H9 (cell line): ENCODE data around the gene SMYD2. TPM values are rescaled to one million over a fixed set of nuclear protein-coding genes. Genes with fewer than 3 reads are reported as not detected.

ENCODE experiments used
- DNase-seq: peaks from one replicate; pipeline ENCODE4 v3.0.0-alpha.2; 2017
- H2AFZ ChIP-seq: one replicate; pipeline ENCODE4 v1.6.1; 2013; ENCODE audit warnings: mild to moderate bottlenecking, low read length, control low read depth, moderate library complexity
- H2AK5ac ChIP-seq: 2 replicates; pipeline ENCODE4 v1.6.1; 2013; ENCODE audit warnings: low read length, control low read depth, mixed read lengths; ENCODE audit not compliant: insufficient read length
- H2BK120ac ChIP-seq: one replicate; pipeline ENCODE4 v1.6.1; 2013; ENCODE audit warnings: low read depth, mild to moderate bottlenecking, low read length, control low read depth, inconsistent platforms; ENCODE audit not compliant: poor library complexity, severe bottlenecking
- H2BK12ac ChIP-seq: 2 replicates; pipeline ENCODE4 v1.6.1; 2013; ENCODE audit warnings: low read length, control low read depth, mixed read lengths, low read depth; ENCODE audit not compliant: insufficient read length
- H2BK15ac ChIP-seq: 2 replicates; pipeline ENCODE4 v1.6.1; 2013; ENCODE audit warnings: low read depth, low read length, control low read depth
- H2BK20ac ChIP-seq: one replicate; pipeline ENCODE4 v1.6.1; 2013; ENCODE audit warnings: low read depth, mild to moderate bottlenecking, low read length, control low read depth, inconsistent platforms; ENCODE audit not compliant: poor library complexity, severe bottlenecking
- H2BK5ac ChIP-seq: 2 replicates; pipeline ENCODE4 v1.6.1; 2013; ENCODE audit warnings: low read length, control low read depth, mixed read lengths; ENCODE audit not compliant: insufficient read length
- H3K14ac ChIP-seq: 2 replicates; pipeline ENCODE4 v1.6.1; 2013; ENCODE audit warnings: low read length, control low read depth; ENCODE audit not compliant: insufficient read depth
- H3K18ac ChIP-seq: 2 replicates; pipeline ENCODE4 v1.6.1; 2013; ENCODE audit warnings: low read depth, mild to moderate bottlenecking, mixed read lengths, low read length, control low read depth; ENCODE audit not compliant: insufficient read length
- H3K23ac ChIP-seq: 2 replicates; pipeline ENCODE4 v1.6.1; 2013; ENCODE audit warnings: low read length, control low read depth, mixed read lengths, low read depth; ENCODE audit not compliant: insufficient read length
- H3K23me2 ChIP-seq: 2 replicates; pipeline ENCODE4 v1.6.1; 2013; ENCODE audit warnings: low read depth, mild to moderate bottlenecking, mixed read lengths, low read length, control low read depth; ENCODE audit not compliant: insufficient read length, poor library complexity, severe bottlenecking
- H3K27ac ChIP-seq: 2 replicates; pipeline ENCODE4 v1.5.1; 2013; ENCODE audit warnings: low read length, control low read depth, mixed read lengths, low read depth; ENCODE audit not compliant: insufficient read length
- H3K27me3 ChIP-seq: 2 replicates; pipeline ENCODE4 v1.6.1; 2013; ENCODE audit warnings: low read length, control low read depth, inconsistent platforms; ENCODE audit not compliant: insufficient read depth
- H3K4ac ChIP-seq: 2 replicates; pipeline ENCODE4 v1.6.1; 2013; ENCODE audit warnings: low read depth, mild to moderate bottlenecking, control low read depth, inconsistent platforms, low read length, moderate library complexity
- H3K4me1 ChIP-seq: 2 replicates; pipeline ENCODE4 v1.6.1; 2013; ENCODE audit warnings: low read length, control low read depth, inconsistent platforms; ENCODE audit not compliant: insufficient read depth
- H3K4me2 ChIP-seq: 2 replicates; pipeline ENCODE4 v1.6.1; 2013; ENCODE audit warnings: low read length, control low read depth, mixed read lengths; ENCODE audit not compliant: insufficient read length, insufficient read depth
- H3K56ac ChIP-seq: 2 replicates; pipeline ENCODE4 v1.6.1; 2013; ENCODE audit warnings: low read depth, mild to moderate bottlenecking, mixed read lengths, low read length, control low read depth; ENCODE audit not compliant: insufficient read length
- H3K79me1 ChIP-seq: 2 replicates; pipeline ENCODE4 v1.6.1; 2013; ENCODE audit warnings: low read depth, mild to moderate bottlenecking, moderate library complexity, low read length, control low read depth, inconsistent platforms; ENCODE audit not compliant: insufficient read depth, poor library complexity, severe bottlenecking
- H3K79me2 ChIP-seq: 2 replicates; pipeline ENCODE4 v1.6.1; 2013; ENCODE audit warnings: low read length, control low read depth, inconsistent platforms; ENCODE audit not compliant: insufficient read depth
- H3K9ac ChIP-seq: 2 replicates; pipeline ENCODE4 v1.6.1; 2013; ENCODE audit warnings: low read length, control low read depth, mixed read lengths; ENCODE audit not compliant: insufficient read length; ENCODE audit errors: extremely low read depth
- H3K9me3 ChIP-seq: one replicate; pipeline ENCODE4 v1.6.1; 2013; ENCODE audit warnings: low read depth, low read length, inconsistent platforms; ENCODE audit not compliant: control insufficient read depth
- H3T11ph ChIP-seq: one replicate; pipeline ENCODE4 v1.6.1; 2013; ENCODE audit warnings: mild to moderate bottlenecking, low read length, control low read depth, inconsistent platforms
- H4K20me1 ChIP-seq: one replicate; pipeline ENCODE4 v1.6.1; 2013; ENCODE audit not compliant: control insufficient read depth, insufficient read length, insufficient read depth
- H4K5ac ChIP-seq: 2 replicates; pipeline ENCODE4 v1.6.1; 2013; ENCODE audit warnings: low read depth, mild to moderate bottlenecking, mixed read lengths, low read length, control low read depth; ENCODE audit not compliant: insufficient read length
- H4K8ac ChIP-seq: replicated peaks from 2 replicates; pipeline ENCODE4 v1.6.1; 2013; ENCODE audit warnings: low read length, control low read depth, mixed read lengths, low read depth; ENCODE audit not compliant: insufficient read length
- H4K91ac ChIP-seq: 2 replicates; pipeline ENCODE4 v1.6.1; 2013; ENCODE audit warnings: low read depth, mild to moderate bottlenecking, moderate library complexity, mixed read lengths, low read length, control low read depth; ENCODE audit not compliant: insufficient read length
- H3K27ac Mint-ChIP-seq, 3 experiments: 2 replicates in 2 of 3; 3 replicates in 1 of 3; pipeline ENCODE4 v1.8.0; 2020 to 2021; ENCODE audit warnings: mixed read lengths in 3 of 3, mild to moderate bottlenecking in 1 of 3, moderate library complexity in 1 of 3
- H3K27me3 Mint-ChIP-seq: 2 replicates; pipeline ENCODE4 v1.8.0; 2021; ENCODE audit warnings: low read depth, mild to moderate bottlenecking, moderate library complexity, mixed read lengths
- H3K36me3 Mint-ChIP-seq, 3 experiments: 2 replicates in 2 of 3; 3 replicates in 1 of 3; pipeline ENCODE4 v1.8.0; 2020 to 2021; ENCODE audit warnings: low read depth in 3 of 3, mixed read lengths in 3 of 3; ENCODE audit not compliant: insufficient read depth in 1 of 3
- H3K4me1 Mint-ChIP-seq, 2 experiments: 2 replicates each; pipeline ENCODE4 v1.8.0; 2020; ENCODE audit warnings: mixed read lengths in 2 of 2
- H3K4me3 Mint-ChIP-seq, 2 experiments: 2 replicates in 1 of 2; 3 replicates in 1 of 2; pipeline ENCODE4 v1.8.0; 2020 to 2021; ENCODE audit warnings: mild to moderate bottlenecking in 2 of 2, mixed read lengths in 2 of 2, moderate library complexity in 1 of 2
- H3K9me3 Mint-ChIP-seq, 2 experiments: 2 replicates in 1 of 2; 3 replicates in 1 of 2; pipeline ENCODE4 v1.8.0; 2020; ENCODE audit warnings: mild to moderate bottlenecking in 2 of 2, mixed read lengths in 2 of 2, moderate library complexity in 1 of 2
- WGBS: extraction: QIAGEN DNeasy Blood & Tissue Kit; methylation state at CpG from one replicate; pipeline ENCODE4 v1.1.7; 2013; ENCODE audit warnings: missing lambda C conversion rate, low lambda C conversion rate, mixed read lengths; ENCODE audit not compliant: insufficient read length; ENCODE audit errors: extremely low coverage; 5-methylcytosine and 5-hydroxymethylcytosine counted together
- long read RNA-seq: library from polyadenylated mRNA; unstranded; transcript quantifications from one replicate; pipeline ENCODE4 v2.0.0, GENCODE V29; 2020
- total RNA-seq: library from RNA; stranded (reverse); gene quantifications from 2 replicates; pipeline ENCODE4 v1.2.1, GENCODE V29; 2021
- TF ChIP-seq, protein P1 (sequence below): fragments of 200-600 bp; sonication (generic); conservative IDR thresholded peaks from 3 replicates; pipeline ENCODE4 v1.8.0; 2021; ENCODE audit warnings: antibody characterized with exemption, mild to moderate bottlenecking

SMYD2 gene, protein sequence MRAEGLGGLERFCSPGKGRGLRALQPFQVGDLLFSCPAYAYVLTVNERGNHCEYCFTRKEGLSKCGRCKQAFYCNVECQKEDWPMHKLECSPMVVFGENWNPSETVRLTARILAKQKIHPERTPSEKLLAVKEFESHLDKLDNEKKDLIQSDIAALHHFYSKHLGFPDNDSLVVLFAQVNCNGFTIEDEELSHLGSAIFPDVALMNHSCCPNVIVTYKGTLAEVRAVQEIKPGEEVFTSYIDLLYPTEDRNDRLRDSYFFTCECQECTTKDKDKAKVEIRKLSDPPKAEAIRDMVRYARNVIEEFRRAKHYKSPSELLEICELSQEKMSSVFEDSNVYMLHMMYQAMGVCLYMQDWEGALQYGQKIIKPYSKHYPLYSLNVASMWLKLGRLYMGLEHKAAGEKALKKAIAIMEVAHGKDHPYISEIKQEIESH
- total RNA-seq = 8.6 and 10.9 TPM in 2 replicates
- long read RNA-seq, transcript SMYD2-201 (12 exons, 1,671 nt) = major isoform, 46 of 53 reads
- long read RNA-seq, partial matches to known transcripts = 2 of 53 reads
- long read RNA-seq, other reads (novel, unspliced or antisense) = 5 of 53 reads

DNA sequence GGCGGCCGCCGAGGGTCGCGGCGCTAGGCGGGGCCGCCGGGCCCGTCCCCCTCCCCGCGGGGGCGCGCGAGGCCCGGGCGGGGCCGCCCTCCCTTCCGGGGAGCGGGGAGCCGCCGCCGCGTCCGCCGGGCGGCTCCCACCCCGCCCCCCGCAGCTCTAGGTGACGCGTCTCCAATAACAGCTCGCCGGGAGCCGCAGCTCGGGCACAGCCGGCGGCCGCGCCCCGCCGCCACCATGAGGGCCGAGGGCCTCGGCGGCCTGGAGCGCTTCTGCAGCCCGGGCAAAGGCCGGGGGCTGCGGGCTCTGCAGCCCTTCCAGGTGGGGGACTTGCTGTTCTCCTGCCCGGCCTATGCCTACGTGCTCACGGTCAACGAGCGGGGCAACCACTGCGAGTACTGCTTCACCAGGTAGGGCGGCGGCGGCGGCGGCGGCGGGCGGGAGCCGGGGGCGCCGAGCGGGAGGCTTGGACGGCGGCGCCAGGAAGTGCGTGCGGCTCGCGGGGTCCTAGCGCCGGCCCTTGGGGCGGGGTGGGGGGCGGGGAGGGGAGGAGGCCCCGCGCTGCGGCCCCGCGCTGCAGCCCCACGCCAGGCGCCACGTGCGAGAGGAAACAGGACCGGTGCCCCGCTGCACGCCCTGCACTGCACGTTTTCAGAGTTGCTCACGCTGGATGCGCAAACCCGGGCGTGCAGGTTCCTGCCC lies at the start of gene SMYD2:
Gene SMYD2, plus strand, starts transcription at position 139 of the 699 bp plus-strand sequence. Its CDS starts 96 bp downstream, at position 235.
- no peak within 1 kb of the TSS for H3K4ac ChIP-seq
- no peak within 1 kb of the TSS for H3K23ac ChIP-seq
- Mint-ChIP-seq H3K36me3 (peaks cover 0 to 3% (median 0%) of the 10 kb centered on the region in 3 experiments; a peak in 1 of 7 replicates), H3K4me3 (peak within 1 kb of the TSS; percentile 78 to 83), H3K27ac (peak within 1 kb of the TSS in 2 of 3 experiments; percentile 39 to 85; a peak in 2 of 7 replicates), H3K4me1 (peaks cover 15 to 37% of the 10 kb centered on the region in 2 experiments), H3K9me3 (peaks cover 0 to 3% of the 10 kb centered on the region in 2 experiments; a peak in 2 of 5 replicates), H3K27me3 (peaks cover 73% of the 10 kb centered on the region)
- H3K4me2 ChIP-seq = peak within 1 kb of the TSS; percentile 81
- H3K9me3 ChIP-seq = no peaks in the 10 kb centered on the region
- H3K4me1 ChIP-seq = peaks cover 7% of the 10 kb centered on the region; the same call in 1 of the 2 replicates
- H3K14ac ChIP-seq = peak within 1 kb of the TSS; percentile 74
- no peaks in the 10 kb centered on the region for H3K79me2 ChIP-seq
- H3K27ac ChIP-seq = no peak within 1 kb of the TSS
- no peak within 1 kb of the TSS for H2BK20ac ChIP-seq
- H4K5ac ChIP-seq = no peak within 1 kb of the TSS
- H4K91ac ChIP-seq = no peak within 1 kb of the TSS
- H3K56ac ChIP-seq = no peak within 1 kb of the TSS
- H2BK15ac ChIP-seq = no peak within 1 kb of the TSS
- WGBS = no CpG with 5 or more reads among the region's 94 CpGs
- H2BK12ac ChIP-seq = no peak within 1 kb of the TSS
- no peak within 1 kb of the TSS for H2AFZ ChIP-seq
- peaks cover 22% of the 10 kb centered on the region; the same call in 1 of the 2 replicates for H3K27me3 ChIP-seq
- H3K9ac ChIP-seq = peak within 1 kb of the TSS; percentile 62
- no peak within 1 kb of the TSS for H2BK120ac ChIP-seq
- H4K20me1 ChIP-seq = no peaks in the 10 kb centered on the region
- TF ChIP-seq, protein P1, sequence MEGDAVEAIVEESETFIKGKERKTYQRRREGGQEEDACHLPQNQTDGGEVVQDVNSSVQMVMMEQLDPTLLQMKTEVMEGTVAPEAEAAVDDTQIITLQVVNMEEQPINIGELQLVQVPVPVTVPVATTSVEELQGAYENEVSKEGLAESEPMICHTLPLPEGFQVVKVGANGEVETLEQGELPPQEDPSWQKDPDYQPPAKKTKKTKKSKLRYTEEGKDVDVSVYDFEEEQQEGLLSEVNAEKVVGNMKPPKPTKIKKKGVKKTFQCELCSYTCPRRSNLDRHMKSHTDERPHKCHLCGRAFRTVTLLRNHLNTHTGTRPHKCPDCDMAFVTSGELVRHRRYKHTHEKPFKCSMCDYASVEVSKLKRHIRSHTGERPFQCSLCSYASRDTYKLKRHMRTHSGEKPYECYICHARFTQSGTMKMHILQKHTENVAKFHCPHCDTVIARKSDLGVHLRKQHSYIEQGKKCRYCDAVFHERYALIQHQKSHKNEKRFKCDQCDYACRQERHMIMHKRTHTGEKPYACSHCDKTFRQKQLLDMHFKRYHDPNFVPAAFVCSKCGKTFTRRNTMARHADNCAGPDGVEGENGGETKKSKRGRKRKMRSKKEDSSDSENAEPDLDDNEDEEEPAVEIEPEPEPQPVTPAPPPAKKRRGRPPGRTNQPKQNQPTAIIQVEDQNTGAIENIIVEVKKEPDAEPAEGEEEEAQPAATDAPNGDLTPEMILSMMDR = no peak
- H3K18ac ChIP-seq = peak within 1 kb of the TSS; percentile 16
- peaks cover 12% of the 10 kb centered on the region for H3K23me2 ChIP-seq
- H4K8ac ChIP-seq = no peak within 1 kb of the TSS
- H3T11ph ChIP-seq = no peak within 1 kb of the TSS
- H3K79me1 ChIP-seq = no peaks in the 10 kb centered on the region
- H2AK5ac ChIP-seq = no peak within 1 kb of the TSS
- DNase-seq = peak; percentile 73
- no peak within 1 kb of the TSS for H2BK5ac ChIP-seq
